IPS DF 6.9 (cell line): ENCODE measurements around the gene NPY4R2.
"Not testable (repeated sequence)": the region's sequence is repeated elsewhere in the genome, so short reads cannot be mapped to it uniquely, and the experiment has no call there.

ENCODE experiments used
- DNase-seq: peaks from one replicate; pipeline ENCODE4 v3.0.0-alpha.2; 2013; ENCODE audit warnings: low read depth, low spot score
- H3K27ac ChIP-seq: one replicate; pipeline ENCODE4 v1.5.1; 2013; ENCODE audit warnings: low read length, control low read depth
- H3K27me3 ChIP-seq: 2 replicates; pipeline ENCODE4 v1.6.1; 2013; ENCODE audit warnings: mild to moderate bottlenecking, low read length; ENCODE audit not compliant: control insufficient read depth, insufficient read depth
- H3K36me3 ChIP-seq: 2 replicates; pipeline ENCODE4 v1.6.1; 2013; ENCODE audit warnings: low read length; ENCODE audit not compliant: control insufficient read depth, insufficient read depth
- H3K4me1 ChIP-seq: 2 replicates; pipeline ENCODE4 v1.6.1; 2013; ENCODE audit warnings: low read length; ENCODE audit not compliant: control insufficient read depth, insufficient read depth
- H3K4me3 ChIP-seq: 2 replicates; pipeline ENCODE4 v1.5.1; 2013; ENCODE audit warnings: mild to moderate bottlenecking, low read length
- H3K9me3 ChIP-seq: 2 replicates; pipeline ENCODE4 v1.6.1; 2013; ENCODE audit warnings: low read length, inconsistent platforms; ENCODE audit not compliant: control insufficient read depth, insufficient read depth
- WGBS: extraction: QIAGEN DNeasy Blood & Tissue Kit; methylation state at CpG from one replicate; pipeline ENCODE4 v1.1.7; 2013; ENCODE audit warnings: mixed read lengths, missing lambda C conversion rate; ENCODE audit not compliant: insufficient read length, insufficient coverage; 5-methylcytosine and 5-hydroxymethylcytosine counted together

NPY4R2 gene

GRCh38 chr10:47918475-47918874 is at the start of gene NPY4R2:
Gene NPY4R2 (plus strand): TSS chr10:47918662. CDS start chr10:47921988, 3,326 bp downstream.
- not testable (repeated sequence) for H3K36me3 ChIP-seq, H3K27me3 ChIP-seq, H3K9me3 ChIP-seq, H3K4me3 ChIP-seq, H3K4me1 ChIP-seq, DNase-seq, H3K27ac ChIP-seq
- WGBS, result no CpG with 5 or more reads among the region's 35 CpGs

- H3K27ac ChIP-seq, DNase-seq: not testable (repeated sequence)
- no CpG with 5 or more reads among the region's 8 CpGs for WGBS
These were observed 47.6 kb upstream of the NPY4R2 start for GRCh38 chr10:47870887-47871286.

GRCh38 chr10:47871485-47872180 is 46.8 kb upstream of the NPY4R2 start:
- H3K4me3 ChIP-seq, H3K27me3 ChIP-seq, H3K36me3 ChIP-seq, H3K27ac ChIP-seq, DNase-seq, H3K4me1 ChIP-seq, H3K9me3 ChIP-seq: not testable (repeated sequence)
- no CpG with 5 or more reads among the region's 8 CpGs for WGBS

More at GRCh38 chr10:47870887-47871286, 47.6 kb upstream of the NPY4R2 start:
- not testable (repeated sequence) for H3K4me1 ChIP-seq, H3K9me3 ChIP-seq, H3K27me3 ChIP-seq, H3K36me3 ChIP-seq, H3K4me3 ChIP-seq

GRCh38 chr10:47872236-47872635 is 46.2 kb upstream of the NPY4R2 start:
- not testable (repeated sequence) for DNase-seq, H3K27ac ChIP-seq, H3K4me1 ChIP-seq, H3K9me3 ChIP-seq, H3K4me3 ChIP-seq, H3K36me3 ChIP-seq, H3K27me3 ChIP-seq
- WGBS, result no CpG with 5 or more reads among the region's 5 CpGs

- not testable (repeated sequence) for H3K36me3 ChIP-seq, H3K4me1 ChIP-seq, H3K4me3 ChIP-seq, H3K27ac ChIP-seq, DNase-seq, H3K27me3 ChIP-seq, H3K9me3 ChIP-seq
- no CpG with 5 or more reads among the region's 3 CpGs for WGBS
These were observed 34.2 kb upstream of the NPY4R2 start for GRCh38 chr10:47884239-47884638.

GRCh38 chr10:47884934-47885333 is 33.5 kb upstream of the NPY4R2 start:
- WGBS, result no CpG with 5 or more reads among the region's 3 CpGs
- H3K9me3 ChIP-seq, H3K27ac ChIP-seq, H3K4me3 ChIP-seq, DNase-seq, H3K27me3 ChIP-seq, H3K36me3 ChIP-seq, H3K4me1 ChIP-seq: not testable (repeated sequence)

- DNase-seq, H3K27ac ChIP-seq, H3K9me3 ChIP-seq, H3K4me1 ChIP-seq, H3K36me3 ChIP-seq, H3K4me3 ChIP-seq, H3K27me3 ChIP-seq: not testable (repeated sequence)
- no CpG with 5 or more reads among the region's 2 CpGs for WGBS
These were observed 32.1 kb upstream of the NPY4R2 start for GRCh38 chr10:47886356-47886755.

GRCh38 chr10:47886827-47887226 is 31.6 kb upstream of the NPY4R2 start:
- not testable (repeated sequence) for H3K4me1 ChIP-seq, H3K4me3 ChIP-seq, H3K27ac ChIP-seq, H3K27me3 ChIP-seq, H3K9me3 ChIP-seq, DNase-seq, H3K36me3 ChIP-seq
- WGBS, result no CpG with 5 or more reads among the region's 4 CpGs

- H3K27me3 ChIP-seq, DNase-seq, H3K36me3 ChIP-seq, H3K9me3 ChIP-seq, H3K27ac ChIP-seq, H3K4me3 ChIP-seq, H3K4me1 ChIP-seq: not testable (repeated sequence)
These were observed 27.7 kb upstream of the NPY4R2 start for GRCh38 chr10:47890737-47891136.

GRCh38 chr10:47892494-47893261 is 25.8 kb upstream of the NPY4R2 start:
- WGBS, result no CpG with 5 or more reads among the region's 2 CpGs
- not testable (repeated sequence) for H3K4me3 ChIP-seq, H3K36me3 ChIP-seq, H3K27me3 ChIP-seq, H3K9me3 ChIP-seq, DNase-seq, H3K27ac ChIP-seq, H3K4me1 ChIP-seq

GRCh38 chr10:47894571-47894970 is 23.9 kb upstream of the NPY4R2 start:
- 100% methylated on average over 2 of the region's 2 CpGs for WGBS
- H3K27me3 ChIP-seq, DNase-seq, H3K27ac ChIP-seq, H3K9me3 ChIP-seq, H3K4me1 ChIP-seq, H3K4me3 ChIP-seq, H3K36me3 ChIP-seq: not testable (repeated sequence)
